Endothelial cell of umbilical vein (primary cell): Measurements from ENCODE around the gene EREG.

Experiments
- EZH2 ChIP-seq: IDR thresholded peaks from 2 replicates; pipeline ENCODE4 v1.6.1; 2012; ENCODE audit warnings: borderline replicate concordance, low read depth, mild to moderate bottlenecking, moderate library complexity, low read length, inconsistent platforms; ENCODE audit not compliant: severe bottlenecking
- TF ChIP-seq, protein P1 (sequence below), 2 donors: IDR thresholded peaks; 1 replicate in 1 of 2; 2 replicates in 1 of 2; pipeline ENCODE4 v1.5.1; 2011; ENCODE audit warnings: low read length in 2 of 2, mild to moderate bottlenecking in 2 of 2, moderate library complexity in 2 of 2, control low read depth in 1 of 2, inconsistent platforms in 1 of 2, low read depth in 1 of 2; ENCODE audit not compliant: insufficient read depth in 1 of 2; ENCODE audit errors: extremely low read depth in 1 of 2

DNA sequence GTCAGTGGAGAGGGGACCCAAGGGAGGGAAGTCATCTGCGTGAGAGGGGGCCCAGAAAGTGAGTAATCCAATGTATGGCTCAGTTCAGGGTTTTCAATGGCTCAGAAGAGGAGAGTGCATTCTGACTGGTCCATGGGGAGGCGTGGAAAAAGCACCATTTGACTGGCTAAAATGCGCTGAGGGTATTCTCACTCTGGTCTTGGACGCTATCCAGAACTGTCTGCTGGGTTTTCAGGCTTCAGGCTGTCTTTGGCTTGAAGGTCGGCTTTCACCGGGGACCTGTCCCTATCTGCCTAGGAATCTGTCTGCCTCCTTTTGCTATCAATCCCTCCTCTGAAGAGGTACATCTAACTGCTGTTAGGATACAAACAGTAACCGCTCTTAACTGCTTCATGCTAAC, 30.3 kb upstream of the EREG start:
- TF ChIP-seq, protein P1, sequence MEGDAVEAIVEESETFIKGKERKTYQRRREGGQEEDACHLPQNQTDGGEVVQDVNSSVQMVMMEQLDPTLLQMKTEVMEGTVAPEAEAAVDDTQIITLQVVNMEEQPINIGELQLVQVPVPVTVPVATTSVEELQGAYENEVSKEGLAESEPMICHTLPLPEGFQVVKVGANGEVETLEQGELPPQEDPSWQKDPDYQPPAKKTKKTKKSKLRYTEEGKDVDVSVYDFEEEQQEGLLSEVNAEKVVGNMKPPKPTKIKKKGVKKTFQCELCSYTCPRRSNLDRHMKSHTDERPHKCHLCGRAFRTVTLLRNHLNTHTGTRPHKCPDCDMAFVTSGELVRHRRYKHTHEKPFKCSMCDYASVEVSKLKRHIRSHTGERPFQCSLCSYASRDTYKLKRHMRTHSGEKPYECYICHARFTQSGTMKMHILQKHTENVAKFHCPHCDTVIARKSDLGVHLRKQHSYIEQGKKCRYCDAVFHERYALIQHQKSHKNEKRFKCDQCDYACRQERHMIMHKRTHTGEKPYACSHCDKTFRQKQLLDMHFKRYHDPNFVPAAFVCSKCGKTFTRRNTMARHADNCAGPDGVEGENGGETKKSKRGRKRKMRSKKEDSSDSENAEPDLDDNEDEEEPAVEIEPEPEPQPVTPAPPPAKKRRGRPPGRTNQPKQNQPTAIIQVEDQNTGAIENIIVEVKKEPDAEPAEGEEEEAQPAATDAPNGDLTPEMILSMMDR (IDR thresholded peaks at IDR 0.05; ENCODE audit: extremely low read depth in 1 of 2, insufficient read depth in 1 of 2, low read depth in 1 of 2, low read length in 2 of 2): no peak
- no peak for TF ChIP-seq EZH2
